Transverse colon (tissue), 4 donors: ENCODE measurements around the gene SLC25A13. TPM values are rescaled to one million over a fixed set of nuclear protein-coding genes. Genes with fewer than 3 reads are reported as not detected.

Experiments
- DNase-seq: peaks from one replicate; pipeline ENCODE4 v3.0.0-alpha.2; 2019
- H3K27ac ChIP-seq, 4 donors: fragments of 200-600 bp; sonication (generic); 2 replicates each; pipeline ENCODE4 v1.5.1; 2016 to 2018; ENCODE audit warnings: inconsistent platforms in 4 of 4
- H3K27me3 ChIP-seq: fragments of 200-600 bp; sonication (generic); 2 replicates; pipeline ENCODE4 v1.5.1; 2017; ENCODE audit warnings: inconsistent platforms
- H3K36me3 ChIP-seq, 4 donors: fragments of 200-600 bp; sonication (generic); 2 replicates each; pipeline ENCODE4 v1.5.1; 2017 to 2019; ENCODE audit warnings: inconsistent platforms in 4 of 4
- H3K4me1 ChIP-seq, 4 donors: fragments of 200-600 bp; sonication (generic); 2 replicates each; pipeline ENCODE4 v1.5.1; 2017 to 2020; ENCODE audit warnings: inconsistent platforms in 4 of 4
- H3K4me3 ChIP-seq, 4 donors: fragments of 200-600 bp; sonication (generic); 1 replicate in 1 of 4; 2 replicates in 3 of 4; pipeline versions ENCODE4 v1.5.1 to v1.6.1; 2017 to 2019; ENCODE audit warnings: inconsistent platforms in 4 of 4
- H3K9me3 ChIP-seq, 2 donors: fragments of 200-600 bp; sonication (generic); 2 replicates each; pipeline ENCODE4 v1.5.1; 2017 to 2019; ENCODE audit warnings: inconsistent platforms in 2 of 2
- CTCF ChIP-seq, 5 experiments: fragments of 200-600 bp in 3 of 5; fragments of 450-650 bp in 2 of 5; sonication (generic) in 3 of 5; IDR thresholded peaks; 1 replicate in 2 of 5; 2 replicates in 3 of 5; pipeline ENCODE4 v1.5.1; 2016 to 2017; ENCODE audit warnings: antibody characterized with exemption in 5 of 5, inconsistent platforms in 3 of 5, mild to moderate bottlenecking in 2 of 5, moderate library complexity in 1 of 5
- EP300 ChIP-seq: sonication (generic); formaldehyde crosslinking; IDR thresholded peaks from one replicate; pipeline ENCODE4 v1.6.1; 2017; ENCODE audit warnings: antibody characterized with exemption, low read depth
- POLR2A ChIP-seq: fragments of 450-650 bp; IDR thresholded peaks from one replicate; pipeline ENCODE4 v1.6.1; 2016; ENCODE audit warnings: antibody characterized with exemption, mild to moderate bottlenecking, moderate library complexity
- POLR2AphosphoS5 ChIP-seq, 3 donors: sonication (generic); formaldehyde crosslinking; IDR thresholded peaks; one replicate each; pipeline ENCODE4 v1.6.1; 2016; ENCODE audit warnings: antibody characterized with exemption in 3 of 3
- WGBS, 2 donors: methylation state at CpG; one replicate each; pipeline ENCODE4 v1.1.5; 2018; ENCODE audit warnings: low coverage in 1 of 2; 5-methylcytosine and 5-hydroxymethylcytosine counted together
- in situ Hi-C, 4 donors: fragments of 200-750 bp; cut with MboI; loops; one replicate each; pipeline versions ENCODE4 v1.15.0 to v1.15.1; 2017; ENCODE audit warnings: low sequenced_read_pairs in 3 of 4, low pct_ligation_motif_present in 1 of 4, low pct_unique_long_range_greater_than_20kb in 1 of 4
- intact Hi-C: fragments of 100-400 bp; cut with DNase I; formaldehyde crosslinking; loops from one replicate; pipeline ENCODE4 v1.15.1; 2023; ENCODE audit warnings: low total_unique reads
- total RNA-seq, 4 donors: library from RNA; depleted of rRNA; stranded (reverse); fragments of >200 nt; gene quantifications; one replicate each; pipeline ENCODE4 v1.1.0, GENCODE V29; 2016

The SLC25A13 gene
- total RNA-seq, 4 donors from 2014 or later = 7.8 to 68.9 (median 59.6) TPM

- Histone ChIP-seq H3K4me3 (no peak overlapping the region), H3K36me3 (no peaks in the 10 kb centered on the region), H3K27ac (no peak overlapping the region), H3K27me3 (no peaks in the 10 kb centered on the region), H3K9me3 (peaks cover 0 to 4% of the 10 kb centered on the region in 2 donors), H3K4me1 (peaks cover 0 to 13% (median 3%) of the 10 kb centered on the region in 4 donors)
- 97 to 98% methylated on average over 6 to 7 of the region's 7 CpGs for WGBS, 2 donors
- TF ChIP-seq POLR2A = no peak
- no peak for TF ChIP-seq CTCF (IDR thresholded peaks at IDR 0.05)
- TF ChIP-seq EP300 = no peak
- TF ChIP-seq POLR2AphosphoS5 (IDR thresholded peaks at IDR 0.05) = no peak
- in situ Hi-C loops = no loop called here
- no peak for DNase-seq
- intact Hi-C loops = no loop called here
These were observed 105.5 kb downstream of the SLC25A13 start for GRCh38 chr7:96216373-96216772.

- Histone ChIP-seq H3K36me3 (peaks cover 0 to 6% (median 0%) of the 10 kb centered on the region in 4 donors), H3K4me1 (no peaks in the 10 kb centered on the region), H3K4me3 (no peak overlapping the region), H3K27me3 (no peaks in the 10 kb centered on the region), H3K27ac (no peak overlapping the region), H3K9me3 (peaks cover 0 to 4% of the 10 kb centered on the region in 2 donors)
- in situ Hi-C loops = no loop called here
- TF ChIP-seq EP300 (no peak), POLR2A (no peak), CTCF (IDR thresholded peaks at IDR 0.05) (no peak), POLR2AphosphoS5 (IDR thresholded peaks at IDR 0.05) (no peak)
- intact Hi-C loops = no loop called here
- DNase-seq = no peak
- 98 to 100% methylated on average over 1 to 2 of the region's 2 CpGs for WGBS, 2 donors
These were observed 109.4 kb downstream of the SLC25A13 start for GRCh38 chr7:96212474-96212873.

- TF ChIP-seq POLR2A (no peak), POLR2AphosphoS5 (IDR thresholded peaks at IDR 0.05) (no peak), EP300 (no peak), CTCF (IDR thresholded peaks at IDR 0.05) (no peak)
- peaks cover 0 to 4% of the 10 kb centered on the region in 2 donors for H3K9me3 ChIP-seq
- in situ Hi-C loops (no loop called here), intact Hi-C loops (no loop called here)
- no peak overlapping the region for H3K4me3 ChIP-seq
- no peak for DNase-seq
- no peaks in the 10 kb centered on the region for H3K4me1 ChIP-seq
- H3K36me3 ChIP-seq = peaks cover 0 to 6% (median 0%) of the 10 kb centered on the region in 4 donors
- no peak overlapping the region for H3K27ac ChIP-seq
- H3K27me3 ChIP-seq = no peaks in the 10 kb centered on the region
These were observed 109.9 kb downstream of the SLC25A13 start for GRCh38 chr7:96211954-96212353.

GRCh38 chr7:96205665-96206064 is 116.2 kb downstream of the SLC25A13 start:
- intact Hi-C loops = no loop called here
- WGBS, 2 donors = 94 to 100% methylated on average over 1 to 2 of the region's 2 CpGs
- Histone ChIP-seq H3K9me3 (no peaks in the 10 kb centered on the region), H3K27ac (no peak overlapping the region), H3K27me3 (no peaks in the 10 kb centered on the region), H3K4me1 (peaks cover 0 to 2% (median 0%) of the 10 kb centered on the region in 4 donors), H3K36me3 (peaks cover 0 to 6% (median 0%) of the 10 kb centered on the region in 4 donors), H3K4me3 (no peak overlapping the region)
- TF ChIP-seq POLR2AphosphoS5 (IDR thresholded peaks at IDR 0.05) (no peak), POLR2A (no peak), EP300 (no peak), CTCF (IDR thresholded peaks at IDR 0.05) (no peak)
- in situ Hi-C loops = no loop called here
- DNase-seq = no peak
